Measurements from ENCODE around the gene HSPB6.

The HSPB6 gene

DNA sequence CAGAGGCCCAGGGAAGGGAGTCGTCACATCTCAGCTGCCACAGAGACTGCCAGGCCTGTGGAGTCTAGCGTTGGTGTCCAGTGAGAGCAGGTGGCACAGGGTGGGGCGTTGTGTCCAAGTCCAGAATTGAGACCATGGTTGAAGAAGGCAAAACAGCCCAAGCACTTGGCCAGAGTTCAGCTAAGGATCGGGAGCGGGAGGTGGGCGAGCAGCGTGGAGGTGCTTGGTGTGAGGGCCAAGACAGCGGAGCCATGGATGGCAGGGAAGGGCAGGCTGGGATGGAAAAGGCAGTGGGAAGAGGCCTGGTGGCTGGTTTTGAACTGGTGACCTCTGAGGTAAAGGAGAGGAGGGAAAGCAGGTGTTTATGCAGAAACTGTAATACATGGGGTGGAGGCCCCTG is 22.6 kb downstream of the HSPB6 start:
- Histone ChIP-seq H2AFZ (ENCODE audit: low read length, unreplicated experiment) (no peak overlapping the region), H3K27ac (ENCODE audit: low read depth, low read length) (no peak overlapping the region), H3K4me3 (ENCODE audit: low read depth, low read length) (no peak overlapping the region), H3K36me3 (ENCODE audit: insufficient read depth, low read length) (no peaks in the 10 kb centered on the region), H3K27me3 (ENCODE audit: insufficient read depth, low read length) (no peaks in the 10 kb centered on the region), H3K79me2 (ENCODE audit: control insufficient read depth, insufficient read depth, low read length, unreplicated experiment) (no peaks in the 10 kb centered on the region), H3K4me1 (ENCODE audit: control insufficient read depth, insufficient read depth, low read length, unreplicated experiment) (no peaks in the 10 kb centered on the region)

DNA sequence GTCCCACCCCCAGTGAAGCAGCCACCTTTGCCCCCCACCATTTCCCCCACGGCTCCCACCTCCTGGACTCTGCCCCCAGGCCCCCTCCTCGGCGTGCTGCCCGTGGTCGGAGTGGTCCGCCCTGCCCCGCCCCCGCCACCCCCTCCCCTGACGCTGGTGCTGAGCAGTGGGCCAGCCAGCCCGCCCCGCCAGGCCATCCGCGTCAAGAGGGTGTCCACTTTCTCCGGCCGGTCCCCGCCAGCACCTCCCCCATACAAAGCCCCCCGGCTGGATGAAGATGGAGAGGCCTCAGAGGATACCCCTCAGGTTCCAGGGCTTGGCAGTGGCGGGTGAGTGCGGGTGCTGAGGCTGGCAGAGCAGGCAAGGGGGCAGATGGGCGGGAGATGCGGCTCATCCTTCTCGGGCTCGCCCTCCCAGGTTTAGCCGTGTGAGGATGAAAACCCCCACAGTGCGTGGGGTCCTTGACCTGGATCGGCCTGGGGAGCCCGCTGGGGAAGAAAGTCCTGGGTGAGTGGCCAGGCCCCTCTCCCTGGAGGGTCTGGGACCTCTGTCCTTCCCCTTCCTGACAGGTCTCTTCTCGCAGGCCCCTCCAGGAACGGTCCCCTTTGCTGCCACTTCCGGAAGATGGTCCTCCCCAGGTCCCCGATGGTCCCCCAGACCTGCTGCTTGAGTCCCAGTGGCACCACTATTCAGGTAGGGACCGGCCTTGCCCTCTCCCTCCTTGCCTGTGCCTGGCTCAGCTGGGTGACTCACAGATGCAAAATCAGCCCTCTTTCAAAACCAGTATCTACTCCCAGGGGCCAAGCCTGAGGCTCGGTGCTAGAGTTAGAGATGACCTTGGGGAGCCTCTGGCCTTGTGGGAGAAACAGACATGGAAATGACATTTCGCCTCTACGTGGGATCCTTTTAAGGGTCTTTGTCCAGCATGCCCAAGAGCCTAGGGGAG is 23.4 kb downstream of the HSPB6 start:
- Histone ChIP-seq H3K27ac (ENCODE audit: low read depth, low read length) (no peak overlapping the region), H3K79me2 (ENCODE audit: control insufficient read depth, insufficient read depth, low read length, unreplicated experiment) (no peaks in the 10 kb centered on the region), H3K27me3 (ENCODE audit: insufficient read depth, low read length) (no peaks in the 10 kb centered on the region), H3K4me3 (ENCODE audit: low read depth, low read length) (no peak overlapping the region), H2AFZ (ENCODE audit: low read length, unreplicated experiment) (no peak overlapping the region), H3K4me1 (ENCODE audit: control insufficient read depth, insufficient read depth, low read length, unreplicated experiment) (no peaks in the 10 kb centered on the region), H3K36me3 (ENCODE audit: insufficient read depth, low read length) (no peaks in the 10 kb centered on the region)

DNA sequence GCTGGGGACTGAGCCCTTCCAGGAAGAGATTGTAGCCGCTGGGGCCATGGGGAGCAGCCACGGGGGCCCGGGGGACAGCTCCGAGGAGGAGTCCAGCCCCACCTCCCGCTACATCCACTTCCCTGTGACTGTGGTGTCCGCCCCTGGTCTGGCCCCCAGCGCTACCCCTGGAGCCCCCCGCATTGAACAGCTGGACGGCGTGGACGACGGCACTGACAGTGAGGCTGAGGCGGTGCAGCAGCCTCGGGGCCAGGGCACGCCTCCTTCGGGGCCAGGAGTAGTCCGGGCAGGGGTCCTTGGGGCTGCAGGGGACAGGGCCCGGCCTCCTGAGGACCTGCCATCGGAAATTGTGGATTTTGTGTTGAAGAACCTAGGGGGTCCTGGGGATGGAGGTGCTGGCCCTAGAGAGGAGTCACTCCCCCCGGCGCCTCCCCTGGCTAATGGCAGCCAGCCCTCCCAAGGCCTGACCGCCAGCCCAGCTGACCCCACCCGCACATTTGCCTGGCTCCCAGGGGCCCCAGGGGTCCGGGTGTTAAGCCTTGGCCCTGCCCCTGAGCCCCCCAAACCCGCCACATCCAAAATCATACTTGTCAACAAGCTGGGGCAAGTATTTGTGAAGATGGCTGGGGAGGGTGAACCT is 24.2 kb downstream of the HSPB6 start:
- no peak overlapping the region for H3K27ac ChIP-seq (ENCODE audit: low read depth, low read length)
- H3K4me1 ChIP-seq (ENCODE audit: control insufficient read depth, insufficient read depth, low read length, unreplicated experiment): no peaks in the 10 kb centered on the region
- no peak overlapping the region for H3K4me3 ChIP-seq (ENCODE audit: low read depth, low read length)
- H3K27me3 ChIP-seq (ENCODE audit: insufficient read depth, low read length): no peaks in the 10 kb centered on the region
- no peaks in the 10 kb centered on the region for H3K36me3 ChIP-seq (ENCODE audit: insufficient read depth, low read length)
- no peak overlapping the region for H2AFZ ChIP-seq (ENCODE audit: low read length, unreplicated experiment)
- H3K79me2 ChIP-seq (ENCODE audit: control insufficient read depth, insufficient read depth, low read length, unreplicated experiment): no peaks in the 10 kb centered on the region

DNA sequence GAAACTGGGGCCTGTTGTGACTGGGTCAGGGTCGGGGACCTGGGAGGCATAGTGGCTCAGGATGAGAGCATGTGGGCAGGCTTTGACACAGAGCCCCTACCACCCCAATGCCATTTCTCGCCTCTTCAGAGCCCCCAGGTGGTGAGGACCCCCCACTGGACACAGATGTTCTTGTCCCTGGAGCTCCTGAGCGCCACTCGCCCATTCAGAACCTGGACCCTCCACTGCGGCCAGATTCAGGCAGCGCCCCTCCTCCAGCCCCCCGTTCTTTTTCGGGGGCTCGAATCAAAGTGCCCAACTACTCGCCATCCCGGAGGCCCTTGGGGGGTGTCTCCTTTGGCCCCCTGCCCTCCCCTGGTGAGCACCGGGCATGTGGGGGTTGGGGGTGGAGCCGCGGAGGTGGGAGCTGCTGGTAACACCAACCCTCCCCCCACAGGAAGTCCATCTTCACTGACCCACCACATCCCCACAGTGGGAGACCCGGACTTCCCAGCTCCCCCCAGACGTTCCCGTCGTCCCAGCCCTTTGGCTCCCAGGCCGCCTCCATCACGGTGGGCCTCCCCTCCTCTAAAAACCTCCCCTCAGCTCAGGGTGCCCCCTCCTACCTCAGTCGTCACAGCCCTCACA is 24.9 kb downstream of the HSPB6 start:
- H3K4me1 ChIP-seq (ENCODE audit: control insufficient read depth, insufficient read depth, low read length, unreplicated experiment): no peaks in the 10 kb centered on the region
- H3K27me3 ChIP-seq (ENCODE audit: insufficient read depth, low read length): no peaks in the 10 kb centered on the region
- no peaks in the 10 kb centered on the region for H3K36me3 ChIP-seq (ENCODE audit: insufficient read depth, low read length)
- no peaks in the 10 kb centered on the region for H3K79me2 ChIP-seq (ENCODE audit: control insufficient read depth, insufficient read depth, low read length, unreplicated experiment)
- H3K27ac ChIP-seq (ENCODE audit: low read depth, low read length): no peak overlapping the region
- H3K4me3 ChIP-seq (ENCODE audit: low read depth, low read length): no peak overlapping the region
- H2AFZ ChIP-seq (ENCODE audit: low read length, unreplicated experiment): no peak overlapping the region

DNA sequence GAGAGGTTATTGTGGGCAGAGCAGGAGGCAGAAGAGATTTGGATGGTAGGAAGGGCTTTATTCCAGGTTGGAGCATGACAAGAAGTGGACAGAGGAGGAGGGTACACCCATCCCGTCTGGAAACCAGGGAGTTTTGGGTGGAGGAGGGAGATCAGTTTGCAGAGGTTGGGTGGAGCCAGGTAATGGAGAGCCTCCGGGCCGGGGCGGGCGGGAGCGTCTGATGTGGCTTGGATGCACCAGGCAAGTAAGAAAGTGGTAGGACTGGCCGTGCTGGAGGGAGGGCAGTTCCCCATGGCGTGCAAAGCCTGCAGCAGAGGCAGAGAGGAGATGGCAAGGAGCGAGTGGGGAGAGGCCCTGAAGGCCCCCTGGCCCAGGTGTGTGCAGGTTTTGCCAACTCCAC is 25.5 kb downstream of the HSPB6 start:
- H3K27ac ChIP-seq (ENCODE audit: low read depth, low read length): no peak overlapping the region
- no peaks in the 10 kb centered on the region for H3K36me3 ChIP-seq (ENCODE audit: insufficient read depth, low read length)

DNA sequence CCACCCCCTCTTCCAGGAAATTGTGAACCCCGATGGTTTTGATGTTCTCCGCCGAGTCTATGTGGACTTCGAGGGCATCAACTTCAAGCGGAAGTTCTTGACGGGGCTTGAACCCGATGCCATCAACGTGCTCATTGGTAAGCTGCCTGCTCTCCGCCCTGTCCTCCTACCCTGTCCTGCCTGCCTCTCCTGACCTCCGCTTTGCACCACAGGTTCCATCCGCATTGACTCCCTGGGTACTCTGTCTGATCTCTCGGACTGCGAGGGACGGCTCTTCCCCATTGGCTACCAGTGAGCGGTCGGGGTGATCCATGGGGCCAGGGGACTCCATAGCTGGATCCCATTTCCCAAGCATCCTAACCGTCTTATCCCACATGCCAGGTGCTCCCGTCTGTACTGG is 26.5 kb downstream of the HSPB6 start:
- Histone ChIP-seq H3K27me3 (ENCODE audit: insufficient read depth, low read length) (no peaks in the 10 kb centered on the region), H2AFZ (ENCODE audit: low read length, unreplicated experiment) (no peak overlapping the region), H3K4me3 (ENCODE audit: low read depth, low read length) (no peak overlapping the region), H3K79me2 (ENCODE audit: control insufficient read depth, insufficient read depth, low read length, unreplicated experiment) (no peaks in the 10 kb centered on the region), H3K4me1 (ENCODE audit: control insufficient read depth, insufficient read depth, low read length, unreplicated experiment) (no peaks in the 10 kb centered on the region), H3K27ac (ENCODE audit: low read depth, low read length) (no peak overlapping the region), H3K36me3 (ENCODE audit: insufficient read depth, low read length) (peaks cover 5% of the 10 kb centered on the region; the same call in 1 of the 2 replicates)

More for the DNA sequence above, 25.5 kb downstream of the HSPB6 start:
- Histone ChIP-seq H3K4me1 (ENCODE audit: control insufficient read depth, insufficient read depth, low read length, unreplicated experiment) (no peaks in the 10 kb centered on the region), H3K79me2 (ENCODE audit: control insufficient read depth, insufficient read depth, low read length, unreplicated experiment) (no peaks in the 10 kb centered on the region), H3K4me3 (ENCODE audit: low read depth, low read length) (no peak overlapping the region), H3K27me3 (ENCODE audit: insufficient read depth, low read length) (no peaks in the 10 kb centered on the region), H2AFZ (ENCODE audit: low read length, unreplicated experiment) (no peak overlapping the region)

DNA sequence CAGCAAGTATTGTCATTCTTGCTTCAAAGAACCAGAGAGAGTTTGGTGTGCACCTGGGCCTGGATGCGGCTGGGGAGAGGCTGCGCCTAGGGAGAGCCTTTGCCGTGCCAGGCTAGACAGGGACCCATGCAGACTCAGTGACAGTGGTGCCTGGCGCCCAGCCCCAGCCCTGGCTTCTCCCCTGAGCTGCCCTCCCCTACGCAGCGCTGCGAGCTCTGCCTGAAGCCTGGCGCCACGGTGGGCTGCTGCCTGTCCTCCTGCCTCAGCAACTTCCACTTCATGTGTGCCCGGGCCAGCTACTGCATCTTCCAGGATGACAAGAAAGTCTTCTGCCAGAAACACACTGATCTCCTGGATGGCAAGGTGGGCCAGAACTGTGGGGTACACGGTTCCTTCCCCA is 27.1 kb downstream of the HSPB6 start:
- Histone ChIP-seq H3K27me3 (ENCODE audit: insufficient read depth, low read length) (no peaks in the 10 kb centered on the region), H3K27ac (ENCODE audit: low read depth, low read length) (no peak overlapping the region), H2AFZ (ENCODE audit: low read length, unreplicated experiment) (no peak overlapping the region), H3K79me2 (ENCODE audit: control insufficient read depth, insufficient read depth, low read length, unreplicated experiment) (no peaks in the 10 kb centered on the region), H3K36me3 (ENCODE audit: insufficient read depth, low read length) (peaks cover 5% of the 10 kb centered on the region; the same call in 1 of the 2 replicates), H3K4me1 (ENCODE audit: control insufficient read depth, insufficient read depth, low read length, unreplicated experiment) (no peaks in the 10 kb centered on the region), H3K4me3 (ENCODE audit: low read depth, low read length) (no peak overlapping the region)

DNA sequence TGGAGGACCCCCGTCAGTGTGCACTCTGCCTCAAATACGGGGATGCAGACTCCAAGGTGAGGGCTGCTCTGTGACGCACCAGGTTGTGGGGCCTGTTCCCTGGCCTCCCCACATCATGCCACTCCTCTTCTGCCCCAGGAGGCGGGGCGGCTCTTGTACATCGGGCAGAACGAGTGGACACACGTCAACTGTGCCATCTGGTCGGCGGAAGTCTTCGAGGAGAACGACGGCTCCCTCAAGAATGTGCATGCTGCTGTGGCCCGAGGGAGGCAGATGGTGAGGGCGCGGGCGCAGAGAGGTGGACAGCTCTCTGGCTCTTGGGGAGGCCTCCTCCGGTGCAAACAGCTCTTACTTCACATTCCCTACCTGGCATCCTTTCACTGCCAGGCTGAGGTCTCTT is 27.8 kb downstream of the HSPB6 start:
- H3K4me3 ChIP-seq (ENCODE audit: low read depth, low read length): no peak overlapping the region
- no peak overlapping the region for H3K27ac ChIP-seq (ENCODE audit: low read depth, low read length)
- H3K4me1 ChIP-seq (ENCODE audit: control insufficient read depth, insufficient read depth, low read length, unreplicated experiment): no peaks in the 10 kb centered on the region
- H3K36me3 ChIP-seq (ENCODE audit: insufficient read depth, low read length): peaks cover 5% of the 10 kb centered on the region; the same call in 1 of the 2 replicates
- no peak overlapping the region for H2AFZ ChIP-seq (ENCODE audit: low read length, unreplicated experiment)
- H3K27me3 ChIP-seq (ENCODE audit: insufficient read depth, low read length): no peaks in the 10 kb centered on the region
- no peaks in the 10 kb centered on the region for H3K79me2 ChIP-seq (ENCODE audit: control insufficient read depth, insufficient read depth, low read length, unreplicated experiment)

DNA sequence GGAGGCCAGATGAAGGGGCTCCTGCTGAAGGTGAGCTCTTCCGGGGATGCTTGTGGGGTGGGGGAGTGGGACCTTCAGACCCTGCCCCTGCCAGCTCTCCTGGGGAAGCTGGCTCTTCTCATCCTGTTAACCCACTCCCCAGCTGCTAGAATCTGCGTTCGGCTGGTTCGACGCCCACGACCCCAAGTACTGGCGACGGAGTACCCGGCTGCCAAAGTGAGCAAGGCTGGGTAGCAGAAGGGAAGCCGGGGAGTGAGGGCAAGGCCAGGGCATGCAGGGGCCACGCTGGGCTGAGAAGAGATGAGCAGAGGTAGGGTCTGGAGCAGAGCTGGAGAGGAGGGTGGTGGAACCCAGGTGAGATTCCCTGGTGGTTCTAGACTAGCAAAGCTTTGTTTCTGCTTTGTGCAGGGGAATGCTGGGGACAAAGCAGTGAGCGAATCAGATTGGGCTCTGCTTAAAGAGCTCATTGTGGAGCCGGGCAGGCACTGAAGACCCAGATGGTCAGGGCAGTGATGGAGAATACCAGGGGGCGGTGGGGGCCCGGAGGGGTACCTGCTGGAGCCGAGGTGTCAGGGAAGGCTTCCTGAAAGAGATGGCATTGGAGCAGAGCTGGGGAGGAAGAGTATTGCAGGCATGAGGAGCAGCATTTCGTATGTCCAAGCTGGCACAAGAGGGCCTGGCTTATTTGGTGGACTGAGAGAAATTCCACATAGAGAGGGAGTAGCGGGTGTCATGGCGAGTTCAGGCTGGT is 28.7 kb downstream of the HSPB6 start:
- Histone ChIP-seq H3K4me3 (ENCODE audit: low read depth, low read length) (no peak overlapping the region), H3K27me3 (ENCODE audit: insufficient read depth, low read length) (no peaks in the 10 kb centered on the region), H2AFZ (ENCODE audit: low read length, unreplicated experiment) (no peak overlapping the region), H3K79me2 (ENCODE audit: control insufficient read depth, insufficient read depth, low read length, unreplicated experiment) (no peaks in the 10 kb centered on the region), H3K27ac (ENCODE audit: low read depth, low read length) (no peak overlapping the region), H3K4me1 (ENCODE audit: control insufficient read depth, insufficient read depth, low read length, unreplicated experiment) (no peaks in the 10 kb centered on the region), H3K36me3 (ENCODE audit: insufficient read depth, low read length) (peaks cover 5% of the 10 kb centered on the region; the same call in 1 of the 2 replicates)

All from ACC112 (cell line).